Fibroblast of skin of abdomen (primary cell): Measurements from ENCODE around the gene SEPTIN14.
"Not testable (repeated sequence)": the region's sequence is repeated elsewhere in the genome, so short reads cannot be mapped to it uniquely, and the experiment has no call there.

Source experiments
- DNase-seq: peaks from one replicate; pipeline ENCODE4 v3.0.0-alpha.2; 2013

Gene SEPTIN14

DNA sequence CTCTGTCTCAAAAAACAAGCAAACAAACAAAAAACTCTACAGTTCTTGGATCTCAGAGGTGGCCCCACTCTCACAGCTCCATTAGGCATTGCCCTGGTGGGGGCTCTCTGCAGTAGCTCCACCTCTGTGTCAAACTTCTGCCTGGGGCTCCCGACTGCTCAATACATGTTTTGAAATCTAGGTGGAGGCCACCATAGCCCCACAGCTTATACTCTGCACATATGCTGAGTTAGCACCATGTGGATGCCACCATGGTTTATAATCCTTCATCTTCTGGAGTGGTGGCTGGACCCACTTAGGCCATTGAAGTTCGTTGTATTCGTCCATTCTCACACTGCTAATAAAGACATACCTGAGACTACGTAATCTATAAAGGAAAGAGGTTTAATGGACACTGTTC is 78.4 kb downstream of the SEPTIN14 start:
- no peak for DNase-seq

- no peak for DNase-seq
These were observed 83.9 kb downstream of the SEPTIN14 start for GRCh38 chr7:55778631-55779030.

GRCh38 chr7:55776196-55776595 is 86.4 kb downstream of the SEPTIN14 start:
- no peak for DNase-seq

- DNase-seq: no peak
These were observed 87.5 kb downstream of the SEPTIN14 start for GRCh38 chr7:55775051-55775420.

DNA sequence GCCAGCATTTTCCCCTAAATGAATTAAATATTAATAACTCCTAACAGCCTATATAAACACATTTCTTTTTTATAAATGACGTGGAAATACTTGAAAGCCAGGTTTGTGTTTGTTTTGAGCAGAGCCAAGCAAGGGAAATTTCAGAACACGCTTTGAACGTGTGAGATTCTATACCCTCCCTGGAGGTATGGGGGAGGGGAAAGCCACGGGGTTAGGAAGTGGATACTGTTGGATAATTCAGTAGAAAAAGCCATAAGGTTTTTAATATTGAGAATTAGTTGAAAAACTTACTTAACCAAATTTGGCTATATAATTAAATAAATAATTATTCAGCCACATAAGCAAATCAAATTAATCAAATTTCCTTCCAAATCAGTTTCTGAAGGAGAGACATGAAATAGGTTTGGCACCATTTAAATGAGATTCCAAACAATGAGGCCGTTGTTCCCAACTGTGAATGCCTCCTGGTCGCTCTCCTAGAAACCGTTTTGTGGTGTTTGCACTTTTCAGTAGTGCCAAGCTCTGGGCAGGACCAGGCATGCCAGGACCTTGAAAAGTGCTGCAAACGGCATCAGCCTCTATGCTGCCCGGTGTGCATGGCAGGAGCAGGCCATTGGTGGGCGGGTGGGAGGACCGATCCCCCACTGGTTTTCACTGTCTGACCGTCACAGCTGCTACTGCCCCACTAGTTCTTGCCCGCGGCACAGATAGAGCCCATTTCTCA is 88.1 kb downstream of the SEPTIN14 start:
- no peak for DNase-seq

DNA sequence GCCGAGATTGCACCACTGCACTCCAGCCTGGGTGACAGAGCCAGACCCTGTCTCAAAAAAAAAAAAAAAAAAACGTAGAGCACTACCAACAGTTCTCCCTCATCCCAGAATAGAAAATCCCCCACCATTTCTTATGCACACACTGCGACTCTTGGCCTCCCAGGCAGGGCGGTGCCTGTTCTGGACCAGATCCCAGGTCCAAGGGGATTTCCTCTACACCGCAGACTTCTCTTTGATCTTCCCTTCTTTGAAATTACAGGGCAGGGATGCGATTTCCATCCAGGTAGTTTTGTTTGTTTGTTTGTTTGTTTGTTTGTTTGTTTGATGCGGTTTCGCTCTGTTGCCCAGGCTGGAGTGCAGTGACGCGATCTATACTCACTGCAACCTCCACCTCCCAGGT is 91.8 kb downstream of the SEPTIN14 start:
- no peak for DNase-seq

- DNase-seq: not testable (repeated sequence)
These were observed 109.2 kb downstream of the SEPTIN14 start for GRCh38 chr7:55753274-55753862.

GRCh38 chr7:55744706-55745105 is 117.8 kb downstream of the SEPTIN14 start:
- not testable (repeated sequence) for DNase-seq
